H1 (cell line): Measurements from ENCODE around the gene TRIM24. TPM values are rescaled to one million over a fixed set of nuclear protein-coding genes. Genes with fewer than 3 reads are reported as not detected.
A peak's percentile ranks its signal among the peaks of the same experiment; 100 is the strongest.

Source experiments
- CTCF ChIA-PET: fragments of 300-600 bp; sonication (Branson Sonifier 250); formaldehyde crosslinking; loops from one replicate; lab custom pipeline; 2021; ENCODE audit not compliant: partially characterized antibody; lab: Charles Lee
- POLR2A ChIA-PET: fragments of 300-600 bp; sonication (Branson Sonifier 250); formaldehyde crosslinking; loops from one replicate; lab custom pipeline; 2021; ENCODE audit warnings: inconsistent platforms; ENCODE audit not compliant: partially characterized antibody; lab: Charles Lee
- DNase-seq, 2 experiments: peaks; one replicate each; pipeline versions ENCODE4 v3.0.0 to v3.0.0-alpha.2; 2010 to 2022; ENCODE audit warnings: low spot score in 2 of 2, low read depth in 1 of 2, mixed read lengths in 1 of 2
- FAIRE-seq: peaks from 2 replicates; lab custom pipeline; 2011; peaks lifted over from hg19 to GRCh38; lab: Jason Lieb, UNC
- H2AFZ ChIP-seq: 2 replicates; pipeline ENCODE4 v1.8.1; 2012; ENCODE audit warnings: low read length, inconsistent platforms
- H2AK5ac ChIP-seq: 2 replicates; pipeline ENCODE4 v1.6.1; 2013; ENCODE audit warnings: low read depth, low read length
- H2BK120ac ChIP-seq: replicated peaks from 2 replicates; pipeline ENCODE3; 2013; ENCODE audit warnings: low read depth, low read length, inconsistent platforms
- H2BK12ac ChIP-seq: 2 replicates; pipeline ENCODE4 v1.6.1; 2013; ENCODE audit warnings: low read depth, low read length
- H2BK15ac ChIP-seq: 2 replicates; pipeline ENCODE4 v1.6.1; 2013; ENCODE audit warnings: low read length
- H2BK20ac ChIP-seq: 2 replicates; pipeline ENCODE4 v1.6.1; 2013; ENCODE audit warnings: low read length
- H2BK5ac ChIP-seq: 2 replicates; pipeline ENCODE4 v1.6.1; 2013; ENCODE audit warnings: low read depth, low read length
- H3K14ac ChIP-seq: 2 replicates; pipeline ENCODE4 v1.6.1; 2013; ENCODE audit warnings: inconsistent platforms; ENCODE audit not compliant: insufficient read length
- H3K18ac ChIP-seq: 2 replicates; pipeline ENCODE4 v1.6.1; 2013; ENCODE audit warnings: low read length; ENCODE audit errors: extremely low read depth
- H3K23ac ChIP-seq: 2 replicates; pipeline ENCODE4 v1.6.1; 2013; ENCODE audit warnings: inconsistent platforms; ENCODE audit not compliant: insufficient read length
- H3K23me2 ChIP-seq: 2 replicates; pipeline ENCODE4 v1.6.1; 2013; ENCODE audit warnings: low read depth, low read length
- H3K27ac ChIP-seq: 2 replicates; pipeline ENCODE4 v1.6.1; 2011; ENCODE audit warnings: low read depth, low read length, inconsistent platforms
- H3K27me3 ChIP-seq, 4 experiments: replicated peaks in 1 of 4; 1 replicate in 1 of 4; 2 replicates in 3 of 4; pipeline versions ENCODE4 v1.6.1 to v1.8.1; 2011 to 2013; ENCODE audit warnings: low read length in 3 of 4, mild to moderate bottlenecking in 3 of 4, inconsistent platforms in 2 of 4, mixed read lengths in 2 of 4, moderate library complexity in 1 of 4; ENCODE audit not compliant: control insufficient read depth in 3 of 4, insufficient read depth in 3 of 4; ENCODE audit errors: extremely low read depth in 1 of 4
- H3K36me3 ChIP-seq, 4 experiments: 2 replicates each; pipeline versions ENCODE4 v1.6.1 to v1.8.1; 2011 to 2013; ENCODE audit warnings: mild to moderate bottlenecking in 4 of 4, low read length in 3 of 4, moderate library complexity in 2 of 4, control low read depth in 1 of 4, inconsistent platforms in 1 of 4; ENCODE audit not compliant: insufficient read depth in 4 of 4, control insufficient read depth in 2 of 4
- H3K4ac ChIP-seq: replicated peaks from 2 replicates; pipeline ENCODE3; 2013; ENCODE audit warnings: low read length, low read depth, mixed read lengths, inconsistent platforms; ENCODE audit not compliant: insufficient read length
- H3K4me1 ChIP-seq, 4 experiments: replicated peaks in 1 of 4; 1 replicate in 1 of 4; 2 replicates in 3 of 4; pipeline versions ENCODE4 v1.6.1 to v1.8.1; 2011 to 2013; ENCODE audit warnings: low read length in 3 of 4, inconsistent platforms in 2 of 4, mixed read lengths in 1 of 4; ENCODE audit not compliant: insufficient read depth in 4 of 4, control insufficient read depth in 3 of 4
- H3K4me2 ChIP-seq, 2 experiments: 2 replicates each; pipeline versions ENCODE4 v1.6.1 to v1.8.1; 2011 to 2013; ENCODE audit warnings: low read depth in 2 of 2, low read length in 2 of 2, control low read depth in 1 of 2, inconsistent platforms in 1 of 2, mild to moderate bottlenecking in 1 of 2; ENCODE audit not compliant: insufficient read depth in 1 of 2
- H3K4me3 ChIP-seq, 4 experiments: fragments of 200-600, 300-600 bp in 1 of 4; sonication (generic), shearing (Covaris generic), sonication (Bioruptor Twin) in 1 of 4; 2 replicates each; pipeline versions ENCODE4 v1.5.1 to v1.8.1; 2011 to 2016; ENCODE audit warnings: low read length in 4 of 4, low read depth in 3 of 4, control low read depth in 2 of 4, inconsistent platforms in 2 of 4, mild to moderate bottlenecking in 2 of 4, mixed read lengths in 1 of 4, moderate library complexity in 1 of 4; ENCODE audit not compliant: insufficient read depth in 2 of 4; ENCODE audit errors: extremely low read depth in 1 of 4
- H3K56ac ChIP-seq: replicated peaks from 2 replicates; pipeline ENCODE3; 2013; ENCODE audit warnings: low read depth, mild to moderate bottlenecking, mixed read lengths, low read length, inconsistent platforms; ENCODE audit not compliant: insufficient read length
- H3K79me1 ChIP-seq: 2 replicates; pipeline ENCODE4 v1.6.1; 2013; ENCODE audit warnings: low read depth, low read length, control low read depth
- H3K79me2 ChIP-seq, 2 experiments: 2 replicates each; pipeline versions ENCODE4 v1.6.1 to v1.8.1; 2012 to 2013; ENCODE audit warnings: low read length in 2 of 2, mild to moderate bottlenecking in 2 of 2, inconsistent platforms in 1 of 2; ENCODE audit not compliant: insufficient read depth in 2 of 2, control insufficient read depth in 1 of 2
- H3K9ac ChIP-seq, 4 experiments: replicated peaks in 1 of 4; 1 replicate in 1 of 4; 2 replicates in 3 of 4; pipeline versions ENCODE4 v1.6.1 to v1.8.1; 2011 to 2013; ENCODE audit warnings: low read depth in 3 of 4, low read length in 3 of 4, control low read depth in 2 of 4, mild to moderate bottlenecking in 2 of 4, moderate library complexity in 2 of 4, inconsistent platforms in 1 of 4; ENCODE audit errors: extremely low read depth in 1 of 4
- H3K9me3 ChIP-seq, 2 experiments: 2 replicates each; pipeline versions ENCODE4 v1.6.1 to v1.8.1; 2012 to 2013; ENCODE audit warnings: mild to moderate bottlenecking in 2 of 2, moderate library complexity in 2 of 2, control low read depth in 1 of 2, inconsistent platforms in 1 of 2, low read depth in 1 of 2, low read length in 1 of 2, mixed read lengths in 1 of 2; ENCODE audit not compliant: insufficient read depth in 2 of 2
- H4K20me1 ChIP-seq, 2 experiments: replicated peaks in 1 of 2; 2 replicates each; pipeline versions ENCODE3 to v1.8.1; 2011 to 2013; ENCODE audit warnings: inconsistent platforms in 2 of 2, low read length in 2 of 2, mild to moderate bottlenecking in 1 of 2; ENCODE audit not compliant: insufficient read depth in 2 of 2, control insufficient read depth in 1 of 2
- H4K5ac ChIP-seq: 2 replicates; pipeline ENCODE4 v1.6.1; 2013; ENCODE audit warnings: low read length, low read depth, mixed read lengths, inconsistent platforms; ENCODE audit not compliant: insufficient read length
- H4K8ac ChIP-seq: 2 replicates; pipeline ENCODE4 v1.8.0; 2013; ENCODE audit warnings: mild to moderate bottlenecking, moderate library complexity, low read length, inconsistent platforms; ENCODE audit not compliant: insufficient read depth; ENCODE audit errors: extremely low read depth
- H4K91ac ChIP-seq: replicated peaks from 2 replicates; pipeline ENCODE3; 2013; ENCODE audit warnings: low read length, mixed read lengths, inconsistent platforms; ENCODE audit not compliant: insufficient read length
- BRCA1 ChIP-seq: IDR thresholded peaks from 2 replicates; pipeline ENCODE4 v1.6.1; 2012; ENCODE audit warnings: low read depth, low read length, improper control_type of control experiment
- CREB1 ChIP-seq: IDR thresholded peaks from 2 replicates; pipeline ENCODE4 v1.6.1; 2012; ENCODE audit warnings: inconsistent platforms
- MAFK ChIP-seq: IDR thresholded peaks from 2 replicates; pipeline ENCODE4 v1.6.1; 2012; ENCODE audit warnings: low read depth, mild to moderate bottlenecking, improper control_type of control experiment, low read length
- POLR2A ChIP-seq, 2 experiments: IDR thresholded peaks; 1 replicate in 1 of 2; 2 replicates in 1 of 2; pipeline ENCODE4 v1.6.1; 2011; ENCODE audit warnings: low read depth in 2 of 2, low read length in 2 of 2, mild to moderate bottlenecking in 2 of 2; ENCODE audit errors: control extremely low read depth in 1 of 2
- RNF2 ChIP-seq: fragments of 200-900, 300-1000 bp; sonication (generic); IDR thresholded peaks from 2 replicates; pipeline ENCODE4 v1.7.1; 2016; ENCODE audit warnings: borderline replicate concordance, low read depth, mild to moderate bottlenecking, antibody characterized with exemption, low read length; ENCODE audit not compliant: poor library complexity, severe bottlenecking; ENCODE audit errors: missing control alignments
- SAP30 ChIP-seq: fragments of 300-600 bp; sonication (generic); IDR thresholded peaks from 2 replicates; pipeline ENCODE4 v1.7.1; 2012; ENCODE audit warnings: low read length, moderate library complexity, mild to moderate bottlenecking, inconsistent platforms; ENCODE audit not compliant: insufficient read depth, insufficient replicate concordance
- SRF ChIP-seq: IDR thresholded peaks from 2 replicates; pipeline ENCODE4 v1.6.1; 2011; ENCODE audit warnings: mild to moderate bottlenecking, low read depth, low read length, moderate library complexity
- WGBS, 2 experiments: shearing (Covaris generic) in 1 of 2; methylation state at CpG; one replicate each; pipeline versions ENCODE4 v1.1.6 to v1.1.7; 2013 to 2015; ENCODE audit warnings: low lambda C conversion rate in 2 of 2, mixed read lengths in 2 of 2, inconsistent platforms in 1 of 2, low coverage in 1 of 2, missing lambda C conversion rate in 1 of 2; ENCODE audit not compliant: insufficient replicate concordance in 2 of 2, insufficient coverage in 1 of 2, insufficient read length in 1 of 2; ENCODE audit errors: extremely low coverage in 1 of 2, missing lambda C conversion rate in 1 of 2; 5-methylcytosine and 5-hydroxymethylcytosine counted together
- polyA plus RNA-seq, 7 experiments: library from polyadenylated mRNA; depleted of rRNA in 3 of 7; stranded (reverse) in 5 of 7; unstranded in 2 of 7; fragments of >200 nt in 5 of 7; fragments of 200-250 nt in 2 of 7; gene quantifications; 1 replicate in 5 of 7; 2 replicates in 1 of 7; 4 replicates in 1 of 7; pipeline versions ENCODE4 v1.2.1 to v1.2.3, GENCODE V29; 2011 to 2013; ENCODE audit warnings: missing spikeins in 2 of 7, mixed read lengths in 2 of 7
- total RNA-seq: library from RNA; stranded (reverse); fragmentation: NEBNext Ultra II Directional; extraction: Animal tissue kit (Norgen Biotek cat#: 25700); gene quantifications from 2 replicates; pipeline ENCODE4 v1.2.1, GENCODE V29; 2021

The TRIM24 gene
- total and polyA plus RNA-seq, 2 of the 8 experiments (the other 6 are each of a cell fraction or from before 2014, with no cell fraction given) = 67.6 to 149 TPM

DNA sequence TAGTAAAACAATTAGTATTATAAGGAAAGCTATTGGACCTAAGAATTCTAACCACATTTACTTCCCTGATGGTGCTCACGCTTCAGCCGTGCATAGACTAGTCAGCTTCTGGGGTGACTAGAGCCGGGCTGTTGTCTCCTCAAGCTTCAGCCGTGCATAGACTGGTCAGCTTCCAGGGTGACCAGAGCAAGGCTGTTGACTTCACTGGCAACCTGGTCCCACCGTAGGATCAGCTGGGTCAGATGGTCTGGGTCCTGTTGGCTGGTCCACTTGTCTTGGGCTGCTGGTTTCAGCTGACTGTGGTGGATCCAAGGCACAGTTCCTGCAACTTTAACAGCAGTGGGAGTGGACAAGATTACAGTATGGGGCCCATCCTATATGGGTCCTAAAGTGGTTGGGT is 99.4 kb downstream of the TRIM24 start:
- H3K56ac ChIP-seq = no peak overlapping the region
- H3K4me1 ChIP-seq = no peaks in the 10 kb centered on the region
- peaks cover 6% of the 10 kb centered on the region; the same call in 1 of the 2 replicates for H3K79me1 ChIP-seq
- H3K14ac ChIP-seq = no peak overlapping the region
- no peak overlapping the region for H3K4me3 ChIP-seq
- no peak overlapping the region for H2BK120ac ChIP-seq
- no peak overlapping the region for H4K8ac ChIP-seq
- H3K9me3 ChIP-seq = peaks cover 46 to 55% of the 10 kb centered on the region in 2 experiments
- ChIA-PET CTCF (interaction anchor here (1.4 kb wide), 1 partner anchor 180 kb away, joined by 5 read pairs; no protein-coding TSS in a partner anchor), POLR2A (interaction anchor here (0.6 to 0.9 kb wide), 2 partner anchors 23 to 206 kb away, joined by 3 read pairs; no protein-coding TSS in a partner anchor)
- H2AFZ ChIP-seq = no peak overlapping the region
- H3K23me2 ChIP-seq = no peaks in the 10 kb centered on the region
- no peak overlapping the region for H2BK5ac ChIP-seq
- no peak overlapping the region for H2BK15ac ChIP-seq
- peaks cover 4 to 54% of the 10 kb centered on the region in 2 experiments; a peak in 3 of 4 replicates for H3K79me2 ChIP-seq
- no peaks in the 10 kb centered on the region for H4K20me1 ChIP-seq
- DNase-seq (no peak), FAIRE-seq (no peak)
- no peak overlapping the region for H3K18ac ChIP-seq
- no peak overlapping the region for H3K27ac ChIP-seq
- TF ChIP-seq MAFK (no peak), SAP30 (no peak), RNF2 (no peak), CREB1 (no peak), POLR2A (IDR thresholded peaks at IDR 0.05; ENCODE audit: control extremely low read depth in 1 of 2, low read depth in 2 of 2, low read length in 2 of 2) (peak in 1 of 2 experiments; percentile 14; a peak in 2 of 3 replicates), BRCA1 (no peak), SRF (no peak)
- no peak overlapping the region for H4K91ac ChIP-seq
- no peak overlapping the region for H3K23ac ChIP-seq
- no peaks in the 10 kb centered on the region for H3K27me3 ChIP-seq
- no peak overlapping the region for H3K4ac ChIP-seq
- no peak overlapping the region for H2AK5ac ChIP-seq
- peaks cover 80 to 100% (median 99%) of the 10 kb centered on the region in 4 experiments for H3K36me3 ChIP-seq
- WGBS, 2 experiments = 87% methylated on average over 5 of the region's 5 CpGs; no CpG with 5 or more reads in 1 of the 2 experiments
- no peak overlapping the region for H3K9ac ChIP-seq
- no peak overlapping the region for H4K5ac ChIP-seq
- H2BK20ac ChIP-seq = no peak overlapping the region
- H2BK12ac ChIP-seq = no peak overlapping the region
- no peak overlapping the region for H3K4me2 ChIP-seq
